K562 (cell line): Measurements from ENCODE around the gene PACSIN2. TPM values are rescaled to one million over a fixed set of nuclear protein-coding genes. Genes with fewer than 3 reads are reported as not detected.

Experiments used
- ATAC-seq: fragments of 200-7000 bp; cut with Tn5 transposase; 3 replicates; pipeline ENCODE4 v1.9.1; 2020; ENCODE audit warnings: moderate library complexity
- BruUV-seq: library from RNA; stranded (reverse); fragments of 400-500 nt; replicated peaks from 2 replicates; lab custom pipeline; 2021; lab: Mats Ljungman, UMichigan
- CTCF ChIA-PET: fragments of 300-600 bp; formaldehyde crosslinking; extraction: SDS; loops from one replicate; lab custom pipeline; 2021; ENCODE audit warnings: low intra/inter-chr PET ratio; lab: Yijun Ruan, JAX
- POLR2A ChIA-PET: fragments of 300-600, 350-650 bp; sonication (Branson Sonifier 250); formaldehyde crosslinking; extraction: SDS; loops from one replicate; lab custom pipeline; 2021; ENCODE audit warnings: antibody characterized with exemption, inconsistent platforms; lab: Yijun Ruan, JAX
- DNase-seq, 4 experiments: peaks; one replicate each; pipeline versions ENCODE4 v3.0.0 to v3.0.0-alpha.2; 2011 to 2018; ENCODE audit warnings: low spot score in 3 of 4, mixed read lengths in 3 of 4; ENCODE audit errors: extremely low read depth in 1 of 4
- FAIRE-seq: peaks from 2 replicates; lab custom pipeline; 2011; peaks lifted over from hg19 to GRCh38; lab: Jason Lieb, UNC
- H2AFZ ChIP-seq: 2 replicates; pipeline ENCODE4 v1.6.0; 2011; ENCODE audit warnings: low read depth, low read length, control low read depth, inconsistent platforms
- H3K27ac ChIP-seq: fragments of 200-600 bp; 3 replicates; pipeline ENCODE4 v1.8.0; 2011; ENCODE audit warnings: low read depth, mild to moderate bottlenecking, control low read depth, inconsistent platforms, low read length, moderate library complexity, mixed read lengths; ENCODE audit errors: extremely low read depth
- H3K27me3 ChIP-seq, 2 experiments: fragments of 300-600 bp in 1 of 2; 2 replicates in 1 of 2; 3 replicates in 1 of 2; pipeline versions ENCODE4 v1.6.0 to v1.8.0; 2011; ENCODE audit warnings: inconsistent platforms in 2 of 2, low read length in 2 of 2, mild to moderate bottlenecking in 1 of 2, mixed read lengths in 1 of 2, moderate library complexity in 1 of 2; ENCODE audit not compliant: control insufficient read depth in 2 of 2, insufficient read depth in 2 of 2
- H3K36me3 ChIP-seq: fragments of 300-600 bp; 3 replicates; pipeline ENCODE4 v1.8.0; 2011; ENCODE audit warnings: mild to moderate bottlenecking, low read length, inconsistent platforms; ENCODE audit not compliant: control insufficient read depth, insufficient read depth
- H3K4me1 ChIP-seq, 2 experiments: fragments of 200-600 bp in 1 of 2; replicated peaks in 1 of 2; 2 replicates in 1 of 2; 3 replicates in 1 of 2; pipeline versions ENCODE4 v1.5.1 to v1.8.0; 2011; ENCODE audit warnings: inconsistent platforms in 2 of 2, low read length in 2 of 2, mild to moderate bottlenecking in 1 of 2, mixed read lengths in 1 of 2, moderate library complexity in 1 of 2; ENCODE audit not compliant: control insufficient read depth in 2 of 2, insufficient read depth in 2 of 2
- H3K4me2 ChIP-seq: 2 replicates; pipeline ENCODE4 v1.6.1; 2011; ENCODE audit warnings: low read length, control low read depth, inconsistent platforms, mixed read lengths; ENCODE audit not compliant: insufficient read depth
- H3K4me3 ChIP-seq: fragments of 200-600 bp; sonication (generic), shearing (Covaris generic); 2 replicates; pipeline ENCODE4 v1.5.1; 2016; ENCODE audit warnings: control low read depth, inconsistent platforms
- H3K79me2 ChIP-seq: fragments of 200-600 bp; 3 replicates; pipeline ENCODE4 v1.8.0; 2011; ENCODE audit warnings: low read length, inconsistent platforms; ENCODE audit not compliant: control insufficient read depth, insufficient read depth
- H3K9ac ChIP-seq, 2 experiments: 2 replicates each; pipeline versions ENCODE4 v1.6.0 to v1.6.1; 2011; ENCODE audit warnings: low read depth in 2 of 2, low read length in 2 of 2, control low read depth in 1 of 2, inconsistent platforms in 1 of 2, mild to moderate bottlenecking in 1 of 2, mixed read lengths in 1 of 2; ENCODE audit not compliant: insufficient read depth in 1 of 2
- H3K9me1 ChIP-seq: one replicate; pipeline ENCODE4 v1.6.0; 2011; ENCODE audit warnings: inconsistent platforms, mild to moderate bottlenecking, low read length, moderate library complexity; ENCODE audit not compliant: control insufficient read depth, insufficient read depth
- H3K9me3 ChIP-seq: replicated peaks from 2 replicates; pipeline ENCODE4 v1.5.1; 2011; ENCODE audit warnings: low read depth, low read length, inconsistent platforms; ENCODE audit not compliant: control insufficient read depth, insufficient read depth
- H4K20me1 ChIP-seq: replicated peaks from 2 replicates; pipeline ENCODE4 v1.6.1; 2011; ENCODE audit warnings: low read length, inconsistent platforms, mixed read lengths; ENCODE audit not compliant: control insufficient read depth, insufficient read depth
- ARID1B ChIP-seq: fragments of 450-650 bp; IDR thresholded peaks from 2 replicates; pipeline ENCODE4 v1.6.1; 2016; ENCODE audit warnings: antibody characterized with exemption, mild to moderate bottlenecking, inconsistent platforms
- ATF3 ChIP-seq, 2 experiments: fragments of 450-650 bp in 1 of 2; sonication (generic) in 1 of 2; formaldehyde crosslinking in 1 of 2; IDR thresholded peaks in 1 of 2; conservative IDR thresholded peaks in 1 of 2; 2 replicates each; pipeline versions ENCODE4 v1.6.1 to v1.8.1; 2016 to 2023; ENCODE audit warnings: mild to moderate bottlenecking in 2 of 2, moderate library complexity in 2 of 2, inconsistent platforms in 1 of 2, missing genetic modification reagents in 1 of 2
- C11orf30 ChIP-seq: fragments of 450-650 bp; IDR thresholded peaks from 2 replicates; pipeline ENCODE4 v1.6.1; 2016; ENCODE audit warnings: low read depth, mild to moderate bottlenecking
- FOSL1 ChIP-seq: fragments of 200-800 bp; sonication (Bioruptor generic); conservative IDR thresholded peaks from 2 replicates; pipeline ENCODE4 v1.6.1; 2016; ENCODE audit warnings: missing genetic modification characterization, missing compliant biosample characterization
- JUND ChIP-seq, 2 experiments: IDR thresholded peaks; 2 replicates in 1 of 2; 3 replicates in 1 of 2; pipeline ENCODE4 v1.6.1; 2011; ENCODE audit warnings: borderline replicate concordance in 2 of 2, low read depth in 2 of 2, low read length in 2 of 2, improper control_type of control experiment in 1 of 2, missing biosample characterization in 1 of 2, missing genetic modification characterization in 1 of 2, missing genetic modification reagents in 1 of 2
- MAFK ChIP-seq: IDR thresholded peaks from 2 replicates; pipeline ENCODE4 v1.6.1; 2011; ENCODE audit warnings: low read length, improper control_type of control experiment
- MEF2A ChIP-seq: IDR thresholded peaks from 2 replicates; pipeline ENCODE4 v1.6.1; 2011; ENCODE audit warnings: low read depth, mild to moderate bottlenecking, low read length, moderate library complexity; ENCODE audit not compliant: control insufficient read depth
- NFE2 ChIP-seq: IDR thresholded peaks from 2 replicates; pipeline ENCODE4 v1.6.1; 2014; ENCODE audit warnings: antibody characterized with exemption, low read depth
- SMARCA4 ChIP-seq: fragments of 450-650 bp; IDR thresholded peaks from 2 replicates; pipeline ENCODE4 v1.6.1; 2016
- SMARCC2 ChIP-seq: fragments of 450-650 bp; IDR thresholded peaks from 2 replicates; pipeline ENCODE4 v1.6.1; 2017; ENCODE audit warnings: antibody characterized with exemption, moderate library complexity, mild to moderate bottlenecking, low read depth
- SNRNP70 ChIP-seq: fragments of 200-400 bp; formaldehyde crosslinking; optimal IDR thresholded peaks from 2 replicates; pipeline ENCODE3; 2017; ENCODE audit warnings: low read depth, low read length
- ZNF165 ChIP-seq: fragments of 250-450 bp; sonication (Bioruptor Pico); IDR thresholded peaks from 2 replicates; pipeline ENCODE4 v1.4.0; 2020; ENCODE audit warnings: borderline replicate concordance
- ZNF584 ChIP-seq: fragments of 200-800 bp; sonication (Bioruptor generic); IDR thresholded peaks from 2 replicates; pipeline ENCODE4 v1.6.1; 2016; ENCODE audit warnings: low read depth, mild to moderate bottlenecking, missing genetic modification characterization, missing compliant biosample characterization
- WGBS: fragments of 100-300 bp; shearing (Covaris generic); methylation state at CpG from one replicate; pipeline ENCODE4 v1.1.6; 2016; ENCODE audit warnings: low coverage, mixed read lengths; ENCODE audit not compliant: insufficient coverage; ENCODE audit errors: missing lambda C conversion rate; 5-methylcytosine and 5-hydroxymethylcytosine counted together
- in situ Hi-C: fragments of 300-500 bp; cut with MboI; formaldehyde crosslinking; loops from 4 replicates; pipeline ENCODE4 v1.15.0; 2018; ENCODE audit warnings: inconsistent platforms, mixed read lengths
- intact Hi-C: fragments of 100-400 bp; cut with micrococcal nuclease; formaldehyde crosslinking; loops from 2 replicates; pipeline ENCODE4 v1.14.2; 2022
- polyA plus RNA-seq, 8 experiments: library from polyadenylated mRNA; depleted of rRNA in 4 of 8; stranded (reverse) in 5 of 8; unstranded in 3 of 8; fragments of >200 nt; fragmentation: Nextera tagmentation in 2 of 8; fragmentation: Illumina TruSeq in 1 of 8; extraction: Ambion mirVana in 2 of 8; extraction: Trizol in 1 of 8; gene quantifications; 2 replicates each; pipeline versions ENCODE4 v1.2.1 to v1.2.3, GENCODE V29; 2011 to 2014; ENCODE audit warnings: inconsistent platforms in 1 of 8, missing spikeins in 1 of 8
- total RNA-seq, 7 experiments: library from RNA; depleted of rRNA in 6 of 7; stranded (reverse); fragments of >200 nt in 6 of 7; fragmentation: Illumina TruSeq in 2 of 7; extraction: Trizol in 2 of 7; gene quantifications; 2 replicates each; pipeline versions ENCODE4 v1.2.1 to v1.2.3, GENCODE V29; 2011 to 2021; ENCODE audit warnings: low replicate concordance in 1 of 7
- TF ChIP-seq, protein P1 (sequence below): fragments of 450-650 bp; formaldehyde crosslinking; IDR thresholded peaks from 2 replicates; pipeline ENCODE4 v1.4.0; 2020; ENCODE audit warnings: mild to moderate bottlenecking, moderate library complexity

The PACSIN2 gene
- total and polyA plus RNA-seq, 9 of the 15 experiments (the other 6 are each of a cell fraction or from before 2014, with no cell fraction given), result 0.45 to 45.1 (median 23.9) TPM

- Histone ChIP-seq H3K4me2 (no peak overlapping the region; the same call in 1 of the 2 replicates), H3K27me3 (no peaks in the 10 kb centered on the region), H3K9ac (no peak overlapping the region), H3K9me3 (no peaks in the 10 kb centered on the region), H3K9me1 (no peaks in the 10 kb centered on the region), H3K4me3 (no peak overlapping the region), H3K4me1 (peaks cover 12 to 42% of the 10 kb centered on the region in 2 experiments), H4K20me1 (0 out of 2 replicates have a peak, but pooled peaks cover 2% of the 10 kb centered on the region), H2AFZ (no peak overlapping the region), H3K27ac (peak overlapping the region; percentile 41; the same call in 2 of the 3 replicates), H3K79me2 (peaks cover 85% of the 10 kb centered on the region), H3K36me3 (no peaks in the 10 kb centered on the region)
- DNase-seq, result peak in 1 of 4 experiments; percentile 52
- in situ Hi-C loops (no loop called here), intact Hi-C loops (no loop called here)
- BruUV-seq, result no TSS peak
- TF ChIP-seq, protein P1, sequence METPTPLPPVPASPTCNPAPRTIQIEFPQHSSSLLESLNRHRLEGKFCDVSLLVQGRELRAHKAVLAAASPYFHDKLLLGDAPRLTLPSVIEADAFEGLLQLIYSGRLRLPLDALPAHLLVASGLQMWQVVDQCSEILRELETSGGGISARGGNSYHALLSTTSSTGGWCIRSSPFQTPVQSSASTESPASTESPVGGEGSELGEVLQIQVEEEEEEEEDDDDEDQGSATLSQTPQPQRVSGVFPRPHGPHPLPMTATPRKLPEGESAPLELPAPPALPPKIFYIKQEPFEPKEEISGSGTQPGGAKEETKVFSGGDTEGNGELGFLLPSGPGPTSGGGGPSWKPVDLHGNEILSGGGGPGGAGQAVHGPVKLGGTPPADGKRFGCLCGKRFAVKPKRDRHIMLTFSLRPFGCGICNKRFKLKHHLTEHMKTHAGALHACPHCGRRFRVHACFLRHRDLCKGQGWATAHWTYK (CRISPR knock-in tag), result no peak
- TF ChIP-seq ZNF165 (CRISPR knock-in tag) (no peak), FOSL1 (tag) (peak; percentile 55; the same call in 1 of the 2 replicates), SMARCA4 (peak; percentile 44; the same call in 1 of the 2 replicates), ATF3 (IDR thresholded peaks at IDR 0.05) (peak; percentile 79), ATF3 (CRISPR knock-in tag; conservative IDR thresholded peaks at IDR 0.05) (no peak), MAFK (peak; percentile 15; the same call in 1 of the 2 replicates), ARID1B (0 out of 2 replicates have a peak, but pooled peaks have one; percentile 34), SMARCC2 (0 out of 2 replicates have a peak, but pooled peaks have one; percentile 31), SNRNP70 (no peak), JUND (IDR thresholded peaks at IDR 0.05; ENCODE audit: borderline replicate concordance, low read depth, low read length) (peak; percentile 79), JUND (tag; IDR thresholded peaks at IDR 0.05; ENCODE audit: borderline replicate concordance, low read depth, low read length) (peak; percentile 34; the same call in 1 of the 3 replicates), MEF2A (peak; percentile 75), NFE2 (0 out of 2 replicates have a peak, but pooled peaks have one; percentile 8), C11orf30 (0 out of 2 replicates have a peak, but pooled peaks have one; percentile 16), ZNF584 (CRISPR knock-in tag) (no peak)
- ATAC-seq, result no peak
- 44% methylated on average over 8 of the region's 8 CpGs for WGBS
- ChIA-PET CTCF (no interaction called here), POLR2A (interaction anchor here (0.6 to 0.9 kb wide), 2 partner anchors 41 to 213 kb away, joined by 3 to 4 read pairs; no protein-coding TSS in a partner anchor)
- FAIRE-seq, result peak; percentile 75
These were observed 14.3 kb downstream of the PACSIN2 start for GRCh38 chr22:43000441-43001175.
